Naive thymus-derived CD4-positive, alpha-beta T cell (primary cell): ENCODE measurements around the gene MND1. TPM values are rescaled to one million over a fixed set of nuclear protein-coding genes. Genes with fewer than 3 reads are reported as not detected.

ENCODE experiments used
- ATAC-seq: fragments of 150-1000 bp; cut with Tn5 transposase; 2 replicates; pipeline ENCODE4 v1.10.0; 2021; ENCODE audit warnings: mild to moderate bottlenecking, moderate library complexity
- CTCF ChIA-PET: fragments of 350-600 bp; sonication (Branson Sonifier 250); formaldehyde crosslinking; loops from one replicate; lab custom pipeline; 2021; ENCODE audit warnings: antibody characterized with exemption; lab: Charles Lee
- POLR2A ChIA-PET: fragments of 350-600 bp; sonication (Branson Sonifier 250); formaldehyde crosslinking; loops from one replicate; lab custom pipeline; 2021; ENCODE audit warnings: antibody characterized with exemption, inconsistent platforms; lab: Charles Lee
- DNase-seq, 9 donors: peaks; one replicate each; pipeline versions ENCODE4 v3.0.0 to v3.0.0-alpha.2; 2020 to 2022; ENCODE audit warnings: mixed read lengths in 1 of 9
- H3K27ac ChIP-seq: one replicate; pipeline ENCODE4 v1.7.0; 2013; ENCODE audit warnings: mild to moderate bottlenecking, low read depth, low read length, moderate library complexity
- H3K27me3 ChIP-seq, 2 donors: one replicate each; pipeline ENCODE4 v1.7.0; 2013; ENCODE audit warnings: low read length in 2 of 2, mild to moderate bottlenecking in 2 of 2, moderate library complexity in 2 of 2; ENCODE audit not compliant: control insufficient read depth in 2 of 2, insufficient read depth in 2 of 2
- H3K36me3 ChIP-seq, 3 experiments: 1 replicate in 2 of 3; 2 replicates in 1 of 3; pipeline ENCODE4 v1.7.0; 2013; ENCODE audit warnings: low read length in 3 of 3, mild to moderate bottlenecking in 3 of 3, moderate library complexity in 1 of 3; ENCODE audit not compliant: insufficient read depth in 3 of 3, control insufficient read depth in 2 of 3
- H3K4me1 ChIP-seq, 2 donors: one replicate each; pipeline ENCODE4 v1.7.0; 2013; ENCODE audit warnings: low read length in 2 of 2, mild to moderate bottlenecking in 2 of 2, moderate library complexity in 1 of 2; ENCODE audit not compliant: control insufficient read depth in 2 of 2, insufficient read depth in 2 of 2
- H3K4me3 ChIP-seq: 2 replicates; pipeline ENCODE4 v1.7.0; 2013; ENCODE audit warnings: mild to moderate bottlenecking, low read length
- H3K9me3 ChIP-seq, 3 experiments: 1 replicate in 2 of 3; 2 replicates in 1 of 3; pipeline ENCODE4 v1.7.0; 2013; ENCODE audit warnings: low read length in 3 of 3; ENCODE audit not compliant: control insufficient read depth in 2 of 3
- H3K27ac Mint-ChIP-seq, 9 donors: one replicate each; pipeline ENCODE4 v1.8.0; 2020 to 2022; ENCODE audit warnings: mixed read lengths in 9 of 9, mild to moderate bottlenecking in 8 of 9, moderate library complexity in 5 of 9, inconsistent platforms in 2 of 9
- H3K27me3 Mint-ChIP-seq, 5 donors: one replicate each; pipeline ENCODE4 v1.8.0; 2021 to 2022; ENCODE audit warnings: mixed read lengths in 5 of 5, mild to moderate bottlenecking in 1 of 5
- H3K36me3 Mint-ChIP-seq, 5 donors: one replicate each; pipeline ENCODE4 v1.8.0; 2020 to 2022; ENCODE audit warnings: mixed read lengths in 5 of 5, mild to moderate bottlenecking in 3 of 5, inconsistent platforms in 1 of 5
- H3K4me1 Mint-ChIP-seq, 7 donors: one replicate each; pipeline ENCODE4 v1.8.0; 2020 to 2022; ENCODE audit warnings: mixed read lengths in 7 of 7, mild to moderate bottlenecking in 3 of 7, inconsistent platforms in 1 of 7
- H3K4me3 Mint-ChIP-seq, 10 donors: one replicate each; pipeline ENCODE4 v1.8.0; 2020 to 2022; ENCODE audit warnings: mild to moderate bottlenecking in 10 of 10, mixed read lengths in 10 of 10, moderate library complexity in 6 of 10, inconsistent platforms in 2 of 10
- H3K9me3 Mint-ChIP-seq, 11 donors: one replicate each; pipeline ENCODE4 v1.8.0; 2020 to 2022; ENCODE audit warnings: mixed read lengths in 11 of 11, mild to moderate bottlenecking in 4 of 11, inconsistent platforms in 1 of 11, moderate library complexity in 1 of 11
- intact Hi-C, 2 donors: fragments of 100-400 bp; cut with micrococcal nuclease; formaldehyde crosslinking; loops; one replicate each; pipeline ENCODE4 v1.15.1; 2023
- polyA plus RNA-seq, 2 donors: library from polyadenylated mRNA; unstranded; fragments of 300-500 nt; fragmentation: Illumina TruSeq; gene quantifications; one replicate each; pipeline ENCODE4 v1.2.3, GENCODE V29; 2021
- total RNA-seq, 6 experiments: library from RNA in 5 of 6; stranded (reverse) in 5 of 6; gene quantifications; 1 replicate in 5 of 6; 2 replicates in 1 of 6; pipeline ENCODE4 v1.2.3 and lab custom pipeline; 2021 to 2026

MND1 gene
- total and polyA plus RNA-seq, 7 experiments from 2014 or later, result 0.75 to 13.5 TPM; not detected in 5

GRCh38 chr4:153348006-153348405 lies 3.5 kb downstream of the MND1 start:
- H3K9me3 Mint-ChIP-seq, result no peaks in the 10 kb centered on the region
- Histone ChIP-seq H3K9me3 (no peaks in the 10 kb centered on the region), H3K27ac (no peak overlapping the region), H3K4me1 (peaks cover 0 to 8% of the 10 kb centered on the region in 2 donors), H3K4me3 (no peak overlapping the region), H3K27me3 (no peaks in the 10 kb centered on the region), H3K36me3 (no peaks in the 10 kb centered on the region)
- ChIA-PET CTCF (interaction anchor here (1.2 kb wide), 1 partner anchor 86 kb away, joined by 3 read pairs; no protein-coding TSS in a partner anchor), POLR2A (interaction anchor here (2.1 kb wide), 1 partner anchor 226 kb away, joined by 5 read pairs; no protein-coding TSS in a partner anchor)
- peak overlapping the region in 2 of 9 donors; percentile 8 to 46 for H3K27ac Mint-ChIP-seq
- H3K36me3 Mint-ChIP-seq, result peaks cover 0 to 9% (median 0%) of the 10 kb centered on the region in 5 donors
- peaks cover 0 to 2% (median 0%) of the 10 kb centered on the region in 5 donors for H3K27me3 Mint-ChIP-seq
- no peak for DNase-seq
- no peak for ATAC-seq
- peaks cover 4 to 47% (median 32%) of the 10 kb centered on the region in 7 donors for H3K4me1 Mint-ChIP-seq
- H3K4me3 Mint-ChIP-seq, result no peak overlapping the region
- intact Hi-C loops, result loop anchor here in 1 of 2 donors (5.0 to 10.0 kb wide), 2 partner anchors 1009 to 1207 kb away; partner anchors contain the start of gene PLRG1

GRCh38 chr4:153349206-153349805 lies 4.8 kb downstream of the MND1 start:
- Histone ChIP-seq H3K9me3 (no peaks in the 10 kb centered on the region), H3K27me3 (no peaks in the 10 kb centered on the region), H3K27ac (no peak overlapping the region), H3K4me3 (no peak overlapping the region), H3K36me3 (no peaks in the 10 kb centered on the region), H3K4me1 (peaks cover 0 to 8% of the 10 kb centered on the region in 2 donors)
- ChIA-PET POLR2A (interaction anchor here (0.6 to 2.1 kb wide), 4 partner anchors 16 to 253 kb away, joined by 3 to 8 read pairs (median 4); no protein-coding TSS in a partner anchor), CTCF (interaction anchor here (1.2 kb wide), 1 partner anchor 85 kb away, joined by 3 read pairs; no protein-coding TSS in a partner anchor)
- no peaks in the 10 kb centered on the region for H3K27me3 Mint-ChIP-seq
- DNase-seq (no peak), ATAC-seq (no peak)
- H3K9me3 Mint-ChIP-seq, result no peaks in the 10 kb centered on the region
- peaks cover 0 to 13% (median 0%) of the 10 kb centered on the region in 5 donors for H3K36me3 Mint-ChIP-seq
- peak overlapping the region in 1 of 9 donors; percentile 29 for H3K27ac Mint-ChIP-seq
- peaks cover 4 to 47% (median 27%) of the 10 kb centered on the region in 7 donors for H3K4me1 Mint-ChIP-seq
- intact Hi-C loops, result loop anchor here in 1 of 2 donors (5.0 to 10.0 kb wide), 2 partner anchors 1008 to 1205 kb away; partner anchors contain the start of gene PLRG1
- no peak overlapping the region for H3K4me3 Mint-ChIP-seq

- no peaks in the 10 kb centered on the region for H3K9me3 ChIP-seq
- H3K36me3 Mint-ChIP-seq, result peaks cover 0 to 48% (median 0%) of the 10 kb centered on the region in 5 donors
- H3K27ac Mint-ChIP-seq, result no peak overlapping the region
- peaks cover 0 to 6% (median 4%) of the 10 kb centered on the region in 7 donors for H3K4me1 Mint-ChIP-seq
- CTCF ChIA-PET, result no interaction called here
- ATAC-seq, result no peak
- H3K27me3 ChIP-seq, result no peaks in the 10 kb centered on the region
- no peak overlapping the region for H3K4me3 ChIP-seq
- H3K27ac ChIP-seq, result no peak overlapping the region
- no peaks in the 10 kb centered on the region for H3K4me1 ChIP-seq
- POLR2A ChIA-PET, result no interaction called here
- intact Hi-C loops, result loop anchor here in 1 of 2 donors (5.0 kb wide), 1 partner anchor 35 kb away; no protein-coding TSS in a partner anchor
- H3K9me3 Mint-ChIP-seq, result peaks cover 0 to 4% (median 0%) of the 10 kb centered on the region in 11 donors
- H3K4me3 Mint-ChIP-seq, result no peak overlapping the region
- DNase-seq, result no peak
- H3K36me3 ChIP-seq, result no peaks in the 10 kb centered on the region
- no peaks in the 10 kb centered on the region for H3K27me3 Mint-ChIP-seq
These were observed 17.7 kb downstream of the MND1 start for GRCh38 chr4:153362184-153362583.

GRCh38 chr4:153364061-153364460 lies 19.6 kb downstream of the MND1 start:
- peaks cover 0 to 60% (median 0%) of the 10 kb centered on the region in 5 donors for H3K36me3 Mint-ChIP-seq
- Histone ChIP-seq H3K27ac (no peak overlapping the region), H3K4me1 (no peaks in the 10 kb centered on the region), H3K9me3 (no peaks in the 10 kb centered on the region), H3K36me3 (no peaks in the 10 kb centered on the region), H3K4me3 (no peak overlapping the region), H3K27me3 (no peaks in the 10 kb centered on the region)
- ChIA-PET POLR2A (no interaction called here), CTCF (interaction anchor here (1.0 kb wide), 1 partner anchor 275 kb away, joined by 4 read pairs; no protein-coding TSS in a partner anchor)
- no peak overlapping the region for H3K27ac Mint-ChIP-seq
- H3K4me1 Mint-ChIP-seq, result peaks cover 0 to 9% (median 3%) of the 10 kb centered on the region in 7 donors
- intact Hi-C loops, result loop anchor here in 1 of 2 donors (5.0 kb wide), 1 partner anchor 33 kb away; no protein-coding TSS in a partner anchor
- DNase-seq (no peak), ATAC-seq (no peak)
- peaks cover 0 to 5% (median 0%) of the 10 kb centered on the region in 11 donors for H3K9me3 Mint-ChIP-seq
- H3K4me3 Mint-ChIP-seq, result no peak overlapping the region
- no peaks in the 10 kb centered on the region for H3K27me3 Mint-ChIP-seq

GRCh38 chr4:153365003-153365402 lies 20.5 kb downstream of the MND1 start:
- Mint-ChIP-seq H3K36me3 (peaks cover 0 to 62% (median 0%) of the 10 kb centered on the region in 5 donors), H3K4me3 (no peak overlapping the region), H3K9me3 (peaks cover 0 to 5% (median 0%) of the 10 kb centered on the region in 11 donors), H3K27ac (peak overlapping the region in 1 of 9 donors; percentile 13), H3K27me3 (no peaks in the 10 kb centered on the region), H3K4me1 (peaks cover 0 to 9% (median 3%) of the 10 kb centered on the region in 7 donors)
- peak in 1 of 9 donors; percentile 13 for DNase-seq
- intact Hi-C loops, result no loop called here
- ChIA-PET POLR2A (interaction anchor here (0.6 kb wide), 1 partner anchor 16 kb away, joined by 8 read pairs; no protein-coding TSS in a partner anchor), CTCF (interaction anchor here (0.6 to 1.0 kb wide), 2 partner anchors 274 to 354 kb away, joined by 3 to 4 read pairs; no protein-coding TSS in a partner anchor)
- Histone ChIP-seq H3K27me3 (no peaks in the 10 kb centered on the region), H3K4me1 (no peaks in the 10 kb centered on the region), H3K36me3 (no peaks in the 10 kb centered on the region), H3K27ac (no peak overlapping the region), H3K9me3 (no peaks in the 10 kb centered on the region), H3K4me3 (no peak overlapping the region)
- peak; percentile 72 for ATAC-seq

GRCh38 chr4:153366486-153366885 lies 22.0 kb downstream of the MND1 start:
- DNase-seq, result no peak
- ChIA-PET POLR2A (no interaction called here), CTCF (no interaction called here)
- Histone ChIP-seq H3K4me1 (no peaks in the 10 kb centered on the region), H3K36me3 (no peaks in the 10 kb centered on the region), H3K4me3 (no peak overlapping the region), H3K27me3 (no peaks in the 10 kb centered on the region), H3K9me3 (no peaks in the 10 kb centered on the region), H3K27ac (no peak overlapping the region)
- no peak for ATAC-seq
- peaks cover 0 to 5% (median 0%) of the 10 kb centered on the region in 11 donors for H3K9me3 Mint-ChIP-seq
- H3K4me3 Mint-ChIP-seq, result no peak overlapping the region
- no peak overlapping the region for H3K27ac Mint-ChIP-seq
- H3K4me1 Mint-ChIP-seq, result peaks cover 0 to 9% (median 3%) of the 10 kb centered on the region in 7 donors
- intact Hi-C loops, result no loop called here
- no peaks in the 10 kb centered on the region for H3K27me3 Mint-ChIP-seq
- peaks cover 0 to 68% (median 0%) of the 10 kb centered on the region in 5 donors for H3K36me3 Mint-ChIP-seq
